Measurements from ENCODE around the gene C11orf68.
"Not testable (repeated sequence)": the region's sequence is repeated elsewhere in the genome, so short reads cannot be mapped to it uniquely, and the experiment has no call there.

C11orf68 gene

GRCh38 chr11:65918211-65919140 lies at the start of gene C11orf68:
Gene C11orf68, minus strand, starts transcription at chr11:65919062. Its CDS starts 31 bp downstream, at chr11:65919031.
- DNase-seq, result no peak

GRCh38 chr11:65967329-65967934 lies 48.6 kb upstream of the C11orf68 start:
- no peak for DNase-seq

DNA sequence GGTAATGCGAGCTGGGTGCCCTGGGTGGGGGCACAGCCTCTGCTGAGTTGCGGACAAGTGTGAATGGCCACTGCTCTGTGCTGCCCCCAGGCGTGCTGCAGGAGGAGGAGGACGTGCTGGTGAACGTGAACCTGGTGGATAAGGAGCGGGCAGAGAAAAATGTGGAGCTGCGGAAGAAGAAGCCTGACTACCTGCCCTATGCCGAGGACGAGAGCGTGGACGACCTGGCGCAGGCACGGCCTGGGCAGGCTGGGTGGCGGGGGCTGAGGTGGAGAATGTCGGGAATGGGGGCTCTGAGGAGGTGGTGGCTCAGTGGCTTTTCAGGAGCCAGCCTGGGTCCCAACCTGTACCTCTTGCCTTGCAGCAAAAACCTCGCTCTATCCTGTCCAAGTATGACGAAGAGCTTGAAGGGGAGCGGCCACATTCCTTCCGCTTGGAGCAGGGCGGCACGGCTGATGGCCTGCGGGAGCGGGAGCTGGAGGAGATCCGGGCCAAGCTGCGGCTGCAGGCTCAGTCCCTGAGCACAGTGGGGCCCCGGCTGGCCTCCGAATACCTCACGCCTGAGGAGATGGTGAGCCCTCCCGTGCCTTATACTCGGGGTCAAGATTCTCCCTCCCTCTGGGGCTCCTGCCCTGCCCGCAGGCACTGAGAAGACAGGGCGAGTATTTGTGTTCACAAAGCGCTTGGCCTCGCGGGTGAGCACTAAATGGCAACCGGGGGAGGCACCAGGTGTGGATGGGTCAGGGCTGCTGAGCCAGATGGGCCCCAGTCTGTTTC lies 47.3 kb upstream of the C11orf68 start:
- no peak for DNase-seq

DNA sequence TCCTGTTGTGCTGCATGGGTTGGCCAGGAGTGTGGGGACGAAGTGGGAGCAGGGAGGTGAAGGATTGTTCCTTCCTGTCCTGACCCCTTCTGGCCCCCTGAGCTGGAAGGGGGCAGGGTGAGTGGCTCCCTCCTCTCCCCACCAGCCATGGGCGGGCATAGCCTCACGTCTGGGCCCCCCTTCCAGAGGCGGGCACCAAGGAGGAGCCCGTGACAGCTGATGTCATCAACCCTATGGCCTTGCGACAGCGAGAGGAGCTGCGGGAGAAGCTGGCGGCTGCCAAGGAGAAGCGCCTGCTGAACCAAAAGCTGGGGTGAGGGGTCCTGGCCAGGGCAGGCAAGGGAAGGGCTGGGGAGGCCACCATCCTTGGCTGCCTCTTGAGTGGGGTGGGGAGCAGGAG lies 46.0 kb upstream of the C11orf68 start:
- no peak for DNase-seq

GRCh38 chr11:65962141-65962564 lies 43.3 kb upstream of the C11orf68 start:
- no peak for DNase-seq

GRCh38 chr11:65961267-65962140 lies 42.6 kb upstream of the C11orf68 start, which contains the start of gene SART1:
Gene SART1, plus strand, starts transcription at chr11:65961734. Its CDS starts 47 bp downstream, at chr11:65961781.
- DNase-seq, result peak; percentile 96

- no peak for DNase-seq
These were observed 42.0 kb upstream of the C11orf68 start for GRCh38 chr11:65960824-65961266.

GRCh38 chr11:65958774-65959420 lies 40.0 kb upstream of the C11orf68 start:
- DNase-seq, result no peak

DNA sequence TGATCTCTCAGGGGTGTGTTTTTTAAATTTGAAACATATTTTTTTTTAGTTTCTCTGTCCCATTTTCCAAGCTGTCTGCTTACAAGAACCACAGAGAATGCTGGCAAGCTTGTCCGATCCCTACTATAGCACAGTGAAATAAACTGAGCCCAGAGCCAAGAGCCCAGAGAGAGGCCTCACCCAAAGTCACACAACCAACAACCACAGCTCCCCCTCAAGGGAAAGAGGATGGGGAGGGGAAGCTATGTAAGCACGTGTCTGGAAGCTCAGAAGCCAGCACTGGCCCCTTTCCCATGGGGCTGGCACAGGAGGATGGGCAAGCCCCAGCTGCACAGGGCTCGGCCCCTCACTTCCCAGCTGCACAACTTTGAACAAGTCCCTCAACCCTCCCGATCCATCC lies 39.4 kb upstream of the C11orf68 start:
- DNase-seq, result no peak

GRCh38 chr11:65954771-65955170 lies 35.9 kb upstream of the C11orf68 start:
- DNase-seq, result no peak

GRCh38 chr11:65953471-65953870 lies 34.6 kb upstream of the C11orf68 start:
- no peak for DNase-seq

DNA sequence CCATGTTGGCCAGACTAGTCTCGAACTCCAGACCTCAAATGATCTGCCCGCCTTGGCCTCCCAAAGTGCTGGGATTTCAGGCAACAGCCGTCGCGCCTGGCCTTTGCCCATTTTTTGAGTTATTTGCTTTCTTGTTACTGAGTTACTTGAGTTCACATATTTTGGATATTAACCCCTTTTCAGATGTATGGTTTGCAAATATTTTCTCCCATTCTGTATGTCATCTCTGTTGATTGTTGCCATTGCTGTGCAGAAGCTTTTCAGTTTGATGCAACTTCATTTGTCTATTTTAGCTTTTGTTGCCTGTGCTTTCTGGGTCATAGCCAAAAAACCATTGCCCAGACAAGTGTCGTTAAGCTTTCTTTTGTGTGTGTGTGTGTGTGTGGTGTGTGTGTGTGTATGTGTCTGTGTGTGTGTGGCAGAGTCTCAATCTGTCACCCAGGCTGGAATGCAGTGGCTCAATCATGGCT lies 33.2 kb upstream of the C11orf68 start:
- DNase-seq, result no peak

GRCh38 chr11:65951641-65952040 lies 32.8 kb upstream of the C11orf68 start:
- not testable (repeated sequence) for DNase-seq

- DNase-seq, result not testable (repeated sequence)
These were observed 31.8 kb upstream of the C11orf68 start for GRCh38 chr11:65950711-65951110.

DNA sequence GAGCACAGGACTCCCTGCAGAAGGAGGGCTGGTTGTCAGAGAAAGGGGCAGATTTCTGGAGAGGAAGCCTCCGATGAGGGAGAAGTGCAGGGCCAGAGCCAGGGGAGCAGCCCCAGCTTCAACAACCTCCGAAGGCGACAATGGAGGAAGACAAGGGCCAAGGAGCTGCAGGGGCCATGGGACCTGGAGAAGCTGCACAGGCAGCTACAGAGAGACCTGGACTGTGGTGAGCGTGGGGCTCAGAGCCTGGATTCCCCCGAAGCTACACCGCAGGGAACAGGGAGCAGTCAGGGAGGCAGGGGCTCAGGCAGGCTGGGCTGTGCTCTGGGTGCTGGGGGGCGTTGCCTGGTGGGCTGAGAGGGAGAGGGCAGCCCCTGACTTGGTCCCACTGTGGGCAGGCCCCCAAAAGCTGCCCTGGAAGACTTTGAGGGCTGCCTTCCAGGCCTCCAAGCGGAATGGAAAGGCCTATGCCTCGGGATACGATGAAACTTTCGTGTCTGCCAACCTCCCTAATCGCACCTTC lies 28.8 kb upstream of the C11orf68 start:
- DNase-seq, result no peak

DNA sequence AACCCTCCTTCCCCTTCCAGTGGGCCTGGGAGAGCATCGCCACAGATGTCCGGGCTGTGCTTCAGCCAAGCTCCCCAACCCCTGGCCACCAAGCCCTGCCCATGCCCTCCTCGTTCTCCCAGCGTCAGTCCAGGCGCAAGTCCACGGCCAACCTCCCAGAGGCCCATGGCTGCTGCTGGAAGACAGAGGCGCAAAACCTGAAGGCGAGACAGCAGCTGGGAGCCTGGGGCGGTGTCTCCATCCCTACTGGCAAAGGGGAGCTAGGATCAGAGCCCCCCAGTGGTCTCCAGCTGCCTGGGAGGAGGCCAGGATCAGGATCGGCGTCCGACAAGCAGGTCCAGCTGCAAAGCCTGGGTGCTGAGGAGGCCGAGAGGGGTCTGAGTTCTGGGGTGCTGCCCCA lies 28.3 kb upstream of the C11orf68 start:
- DNase-seq, result no peak

DNA sequence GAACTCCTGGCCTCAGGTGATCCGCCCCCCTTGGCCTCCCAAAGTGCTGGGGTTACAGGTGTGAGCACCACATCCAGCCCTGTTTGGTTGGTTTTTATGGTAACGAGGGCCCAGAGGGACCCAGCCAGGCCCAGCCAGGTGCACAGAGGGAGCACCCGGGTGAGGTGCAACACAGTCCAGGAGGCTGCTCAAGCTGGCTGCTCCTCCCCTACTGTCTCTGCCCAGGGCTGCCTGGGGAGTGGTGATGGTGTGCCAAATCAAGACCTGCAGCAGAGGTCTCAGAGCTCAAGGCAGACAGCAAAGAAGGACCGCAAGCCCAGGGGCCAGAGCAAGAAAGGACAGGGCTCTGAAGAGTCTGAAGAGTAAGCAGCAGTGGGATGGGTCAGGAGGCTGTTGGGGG lies 27.8 kb upstream of the C11orf68 start:
- no peak for DNase-seq

GRCh38 chr11:65945941-65946558 lies 27.2 kb upstream of the C11orf68 start:
- DNase-seq, result no peak

DNA sequence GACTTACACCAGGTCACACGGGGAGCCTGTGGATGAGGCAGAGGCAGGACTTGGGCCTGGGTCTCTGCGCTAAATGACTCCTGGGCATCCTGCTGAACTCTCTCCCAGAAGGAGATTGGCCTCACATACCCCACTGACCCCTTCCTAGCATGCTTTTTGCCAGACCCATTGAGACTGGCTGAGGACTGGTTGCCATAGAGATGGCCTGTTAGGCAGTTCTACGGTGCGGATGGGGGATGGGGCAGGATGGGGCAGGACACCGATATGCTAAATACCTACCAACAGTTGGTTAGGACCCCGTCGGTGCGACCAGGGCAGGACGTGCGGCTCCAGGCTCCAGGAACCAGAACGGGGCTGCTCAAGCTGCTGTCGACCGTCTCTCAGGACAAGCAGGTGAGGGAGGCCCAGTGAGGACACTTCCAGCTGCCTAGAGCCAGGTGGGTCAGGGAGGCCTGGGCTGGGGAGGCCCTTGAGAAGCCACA lies 26.6 kb upstream of the C11orf68 start, which contains the start of gene TSGA10IP:
TSGA10IP (plus strand) TSS at position 51 of the 482 bp plus-strand sequence; CDS start at position 247, 196 bp downstream.
- DNase-seq, result no peak

DNA sequence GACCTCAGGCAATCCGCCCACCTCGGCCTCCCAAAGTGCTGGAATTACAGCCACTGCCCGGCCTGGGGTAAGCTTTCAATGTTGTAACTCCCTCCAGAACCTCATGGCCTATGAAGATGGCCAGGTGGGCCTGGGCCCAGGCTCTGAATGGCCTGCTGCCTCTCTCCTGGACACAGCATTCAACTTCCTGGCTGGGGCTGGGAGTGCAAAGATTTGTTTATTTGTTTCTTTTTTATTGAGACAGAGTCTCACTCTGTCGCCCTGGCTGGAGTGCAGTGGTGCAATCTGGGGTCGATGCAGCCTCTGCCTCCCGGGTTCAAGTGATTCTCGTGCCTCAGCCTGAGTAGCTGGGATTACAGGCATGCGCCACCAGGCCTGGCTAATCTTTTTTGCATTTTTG lies 25.9 kb upstream of the C11orf68 start:
- DNase-seq, result no peak

All from stimulated activated CD8-positive, alpha-beta memory T cell treated with anti-CD3 and anti-CD28 coated beads, Interleukin-4, amount 100 ng/mL, for 48 hours (primary cell).